ENCODE measurements around the gene PUS3. TPM values are rescaled to one million over a fixed set of nuclear protein-coding genes. Genes with fewer than 3 reads are reported as not detected.

The PUS3 gene
- total RNA-seq, 1 donor from 2014 or later: 14.3 TPM

DNA sequence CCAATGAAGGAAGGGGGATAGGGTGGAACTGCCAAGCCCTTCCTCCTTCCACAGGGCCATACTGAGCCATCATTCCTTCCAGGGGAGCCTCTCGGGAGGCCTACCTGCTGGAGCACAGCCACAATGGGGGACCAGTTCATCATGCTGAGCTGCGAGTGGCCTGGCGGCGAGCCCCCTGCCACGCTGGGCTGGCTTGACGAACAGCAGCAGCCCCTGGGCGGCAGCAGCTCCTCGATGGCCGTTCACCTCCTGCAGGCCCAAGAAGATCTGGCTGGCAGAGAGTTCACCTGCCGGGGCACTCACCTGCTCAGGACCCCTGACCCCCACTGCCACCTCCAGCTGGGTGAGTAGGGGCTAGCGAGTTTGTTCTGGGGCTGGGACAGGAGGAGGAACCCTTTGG is 48.7 kb upstream of the PUS3 start:
- DNase-seq (ENCODE audit: low read depth): no peak
- Mint-ChIP-seq H3K9me3 (ENCODE audit: unreplicated experiment) (peaks cover 1% of the 10 kb centered on the region), H3K27ac (ENCODE audit: unreplicated experiment) (no peak overlapping the region), H3K4me3 (ENCODE audit: unreplicated experiment) (no peak overlapping the region), H3K36me3 (ENCODE audit: low read depth, unreplicated experiment) (peaks cover 2% of the 10 kb centered on the region), H3K4me1 (ENCODE audit: low read depth, unreplicated experiment) (peaks cover 7% of the 10 kb centered on the region), H3K27me3 (ENCODE audit: low read depth, unreplicated experiment) (peaks cover 4% of the 10 kb centered on the region)
- H3K4me3 ChIP-seq (ENCODE audit: insufficient read depth, low read depth, low read length): no peak overlapping the region
- H3K79me2 ChIP-seq (ENCODE audit: insufficient read depth, low read length): no peaks in the 10 kb centered on the region
- H3K9me3 ChIP-seq (ENCODE audit: insufficient read depth, low read depth, low read length): no peaks in the 10 kb centered on the region
- no peak overlapping the region for H3K27ac ChIP-seq (ENCODE audit: low read depth, low read length)
- no peak overlapping the region for H2AFZ ChIP-seq (ENCODE audit: low read depth, low read length)
- peaks cover 4% of the 10 kb centered on the region for H3K27me3 ChIP-seq (ENCODE audit: insufficient read depth, low read length)
- no peaks in the 10 kb centered on the region for H3K36me3 ChIP-seq (ENCODE audit: insufficient read depth, low read length)
- TF ChIP-seq CTCF (IDR thresholded peaks at IDR 0.05; ENCODE audit: insufficient read depth, low read depth, low read length) (no peak), EZH2 (IDR thresholded peaks at IDR 0.05; ENCODE audit: insufficient read depth, low read length) (no peak)
- no peak for FAIRE-seq
- no peak overlapping the region for H3K9ac ChIP-seq (ENCODE audit: low read length)
- no peaks in the 10 kb centered on the region for H3K4me1 ChIP-seq (ENCODE audit: insufficient read depth, low read length)
- no peak overlapping the region for H3K4me2 ChIP-seq (ENCODE audit: low read length)
- no peaks in the 10 kb centered on the region for H4K20me1 ChIP-seq (ENCODE audit: insufficient read depth, low read length)

GRCh38 chr11:125950696-125951651 is 48.0 kb upstream of the PUS3 start:
- Histone ChIP-seq H3K36me3 (ENCODE audit: insufficient read depth, low read length) (no peaks in the 10 kb centered on the region), H3K79me2 (ENCODE audit: insufficient read depth, low read length) (no peaks in the 10 kb centered on the region), H3K9ac (ENCODE audit: low read length) (no peak overlapping the region), H3K27me3 (ENCODE audit: insufficient read depth, low read length) (peaks cover 4% of the 10 kb centered on the region), H3K4me3 (ENCODE audit: insufficient read depth, low read depth, low read length) (no peak overlapping the region), H2AFZ (ENCODE audit: low read depth, low read length) (no peak overlapping the region), H3K4me2 (ENCODE audit: low read length) (no peak overlapping the region), H3K27ac (ENCODE audit: low read depth, low read length) (no peak overlapping the region), H3K4me1 (ENCODE audit: insufficient read depth, low read length) (no peaks in the 10 kb centered on the region), H3K9me3 (ENCODE audit: insufficient read depth, low read depth, low read length) (no peaks in the 10 kb centered on the region), H4K20me1 (ENCODE audit: insufficient read depth, low read length) (no peaks in the 10 kb centered on the region)
- H3K4me1 Mint-ChIP-seq (ENCODE audit: low read depth, unreplicated experiment): no peaks in the 10 kb centered on the region
- H3K27ac Mint-ChIP-seq (ENCODE audit: unreplicated experiment): no peak overlapping the region
- FAIRE-seq (no peak), DNase-seq (ENCODE audit: low read depth) (no peak)
- H3K4me3 Mint-ChIP-seq (ENCODE audit: unreplicated experiment): no peak overlapping the region
- no peaks in the 10 kb centered on the region for H3K9me3 Mint-ChIP-seq (ENCODE audit: unreplicated experiment)
- peaks cover 4% of the 10 kb centered on the region for H3K27me3 Mint-ChIP-seq (ENCODE audit: low read depth, unreplicated experiment)
- TF ChIP-seq CTCF (IDR thresholded peaks at IDR 0.05; ENCODE audit: insufficient read depth, low read depth, low read length): no peak
- TF ChIP-seq EZH2 (IDR thresholded peaks at IDR 0.05; ENCODE audit: insufficient read depth, low read length): no peak
- peaks cover 1% of the 10 kb centered on the region for H3K36me3 Mint-ChIP-seq (ENCODE audit: low read depth, unreplicated experiment)

- H3K9me3 Mint-ChIP-seq (ENCODE audit: unreplicated experiment): no peaks in the 10 kb centered on the region
- no peak overlapping the region for H3K27ac ChIP-seq (ENCODE audit: low read depth, low read length)
- H3K4me3 Mint-ChIP-seq (ENCODE audit: unreplicated experiment): no peak overlapping the region
- no peaks in the 10 kb centered on the region for H4K20me1 ChIP-seq (ENCODE audit: insufficient read depth, low read length)
- H3K27me3 ChIP-seq (ENCODE audit: insufficient read depth, low read length): peaks cover 4% of the 10 kb centered on the region
- no peak for TF ChIP-seq CTCF (IDR thresholded peaks at IDR 0.05; ENCODE audit: insufficient read depth, low read depth, low read length)
- no peak for TF ChIP-seq EZH2 (IDR thresholded peaks at IDR 0.05; ENCODE audit: insufficient read depth, low read length)
- H3K4me2 ChIP-seq (ENCODE audit: low read length): no peak overlapping the region
- H3K36me3 Mint-ChIP-seq (ENCODE audit: low read depth, unreplicated experiment): no peaks in the 10 kb centered on the region
- H3K9me3 ChIP-seq (ENCODE audit: insufficient read depth, low read depth, low read length): no peaks in the 10 kb centered on the region
- FAIRE-seq: no peak
- H3K9ac ChIP-seq (ENCODE audit: low read length): no peak overlapping the region
- H3K27me3 Mint-ChIP-seq (ENCODE audit: low read depth, unreplicated experiment): peaks cover 4% of the 10 kb centered on the region
- H2AFZ ChIP-seq (ENCODE audit: low read depth, low read length): no peak overlapping the region
- H3K79me2 ChIP-seq (ENCODE audit: insufficient read depth, low read length): no peaks in the 10 kb centered on the region
- H3K4me1 Mint-ChIP-seq (ENCODE audit: low read depth, unreplicated experiment): no peaks in the 10 kb centered on the region
- H3K4me3 ChIP-seq (ENCODE audit: insufficient read depth, low read depth, low read length): no peak overlapping the region
- H3K36me3 ChIP-seq (ENCODE audit: insufficient read depth, low read length): no peaks in the 10 kb centered on the region
- DNase-seq (ENCODE audit: low read depth): no peak
- H3K4me1 ChIP-seq (ENCODE audit: insufficient read depth, low read length): no peaks in the 10 kb centered on the region
- no peak overlapping the region for H3K27ac Mint-ChIP-seq (ENCODE audit: unreplicated experiment)
These were observed 47.1 kb upstream of the PUS3 start for GRCh38 chr11:125950178-125950490.

Data from astrocyte (in vitro differentiated cells and primary cell).